ENCODE results near the gene ATP5F1B. TPM values are rescaled to one million over a fixed set of nuclear protein-coding genes. Genes with fewer than 3 reads are reported as not detected.

ATP5F1B gene
- total and polyA plus RNA-seq, 9 of the 15 experiments (the other 6 are each of a cell fraction or from before 2014, with no cell fraction given) = 908 to 3,125 (median 1,482) TPM

DNA sequence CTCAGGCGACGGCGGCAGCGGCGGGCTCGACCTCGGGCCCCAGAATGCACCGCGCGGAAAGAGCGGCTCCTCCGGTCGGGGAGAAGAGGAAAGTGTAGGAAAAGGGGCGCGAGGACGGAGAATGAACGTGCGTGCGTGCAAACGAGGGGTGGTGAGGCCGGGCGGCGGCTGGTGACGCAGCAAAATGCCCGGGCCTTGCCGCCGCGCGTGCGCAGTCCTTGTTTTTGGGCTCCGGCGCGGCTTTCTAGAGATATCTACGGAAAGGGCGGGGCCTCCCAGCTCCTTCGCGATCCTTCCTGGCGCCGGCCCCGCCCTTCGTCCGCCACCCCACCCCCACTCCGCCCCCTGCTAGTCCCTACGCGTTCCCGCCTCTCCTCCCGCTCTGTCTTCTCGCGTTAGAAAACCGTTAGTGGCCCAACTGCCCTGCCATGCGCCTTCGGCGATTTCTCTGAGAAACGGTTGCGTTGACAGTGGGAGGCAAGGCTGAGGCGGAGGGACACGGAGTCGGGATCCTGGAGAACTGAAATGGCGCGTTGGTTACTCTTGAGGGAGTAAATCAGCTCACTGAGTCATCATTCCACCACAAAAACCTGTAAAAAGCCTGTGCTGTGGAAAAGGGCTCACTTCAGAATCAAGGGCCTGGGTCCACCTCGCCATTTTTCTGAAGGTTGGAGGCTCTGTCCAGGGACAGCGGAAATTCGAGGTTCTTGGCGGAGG, 42.5 kb upstream of the ATP5F1B start, which contains the start of gene PTGES3 (continued):
- no peak for TF ChIP-seq ZNF212 (CRISPR knock-in tag; IDR thresholded peaks at IDR 0.05)
- TF ChIP-seq ZNF780A (CRISPR knock-in tag; IDR thresholded peaks at IDR 0.05) = 0 out of 2 replicates have a peak, but pooled peaks have one; percentile 47
- TF ChIP-seq SREBF2 (CRISPR knock-in tag; IDR thresholded peaks at IDR 0.05) = no peak
- peak; percentile 68; the same call in 1 of the 2 replicates for TF ChIP-seq BRD4 (IDR thresholded peaks at IDR 0.05)
- no peak for TF ChIP-seq FOXK1 (CRISPR knock-in tag; IDR thresholded peaks at IDR 0.05; ENCODE audit: borderline replicate concordance)
- TF ChIP-seq RHOXF2B (CRISPR knock-in tag; conservative IDR thresholded peaks at IDR 0.05) = 0 out of 2 replicates have a peak, but pooled peaks have one; percentile 32
- peak; percentile 66 for TF ChIP-seq GABPB1 (CRISPR knock-in tag; IDR thresholded peaks at IDR 0.05)
- TF ChIP-seq, protein P1, sequence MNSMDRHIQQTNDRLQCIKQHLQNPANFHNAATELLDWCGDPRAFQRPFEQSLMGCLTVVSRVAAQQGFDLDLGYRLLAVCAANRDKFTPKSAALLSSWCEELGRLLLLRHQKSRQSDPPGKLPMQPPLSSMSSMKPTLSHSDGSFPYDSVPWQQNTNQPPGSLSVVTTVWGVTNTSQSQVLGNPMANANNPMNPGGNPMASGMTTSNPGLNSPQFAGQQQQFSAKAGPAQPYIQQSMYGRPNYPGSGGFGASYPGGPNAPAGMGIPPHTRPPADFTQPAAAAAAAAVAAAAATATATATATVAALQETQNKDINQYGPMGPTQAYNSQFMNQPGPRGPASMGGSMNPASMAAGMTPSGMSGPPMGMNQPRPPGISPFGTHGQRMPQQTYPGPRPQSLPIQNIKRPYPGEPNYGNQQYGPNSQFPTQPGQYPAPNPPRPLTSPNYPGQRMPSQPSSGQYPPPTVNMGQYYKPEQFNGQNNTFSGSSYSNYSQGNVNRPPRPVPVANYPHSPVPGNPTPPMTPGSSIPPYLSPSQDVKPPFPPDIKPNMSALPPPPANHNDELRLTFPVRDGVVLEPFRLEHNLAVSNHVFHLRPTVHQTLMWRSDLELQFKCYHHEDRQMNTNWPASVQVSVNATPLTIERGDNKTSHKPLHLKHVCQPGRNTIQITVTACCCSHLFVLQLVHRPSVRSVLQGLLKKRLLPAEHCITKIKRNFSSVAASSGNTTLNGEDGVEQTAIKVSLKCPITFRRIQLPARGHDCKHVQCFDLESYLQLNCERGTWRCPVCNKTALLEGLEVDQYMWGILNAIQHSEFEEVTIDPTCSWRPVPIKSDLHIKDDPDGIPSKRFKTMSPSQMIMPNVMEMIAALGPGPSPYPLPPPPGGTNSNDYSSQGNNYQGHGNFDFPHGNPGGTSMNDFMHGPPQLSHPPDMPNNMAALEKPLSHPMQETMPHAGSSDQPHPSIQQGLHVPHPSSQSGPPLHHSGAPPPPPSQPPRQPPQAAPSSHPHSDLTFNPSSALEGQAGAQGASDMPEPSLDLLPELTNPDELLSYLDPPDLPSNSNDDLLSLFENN (IDR thresholded peaks at IDR 0.05; ENCODE audit: low read depth in 2 of 2, low read length in 2 of 2) = peak in 1 of 2 experiments; percentile 63; a peak in 1 of 4 replicates
- TF ChIP-seq, protein P2, sequence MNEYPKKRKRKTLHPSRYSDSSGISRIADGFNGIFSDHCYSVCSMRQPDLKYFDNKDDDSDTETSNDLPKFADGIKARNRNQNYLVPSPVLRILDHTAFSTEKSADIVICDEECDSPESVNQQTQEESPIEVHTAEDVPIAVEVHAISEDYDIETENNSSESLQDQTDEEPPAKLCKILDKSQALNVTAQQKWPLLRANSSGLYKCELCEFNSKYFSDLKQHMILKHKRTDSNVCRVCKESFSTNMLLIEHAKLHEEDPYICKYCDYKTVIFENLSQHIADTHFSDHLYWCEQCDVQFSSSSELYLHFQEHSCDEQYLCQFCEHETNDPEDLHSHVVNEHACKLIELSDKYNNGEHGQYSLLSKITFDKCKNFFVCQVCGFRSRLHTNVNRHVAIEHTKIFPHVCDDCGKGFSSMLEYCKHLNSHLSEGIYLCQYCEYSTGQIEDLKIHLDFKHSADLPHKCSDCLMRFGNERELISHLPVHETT (CRISPR knock-in tag; conservative IDR thresholded peaks at IDR 0.05 in 1 of 2, IDR thresholded peaks at IDR 0.05 in 1 of 2) = peak in 1 of 2 experiments; percentile 97; a peak in 2 of 4 replicates
- TF ChIP-seq HNRNPK (IDR thresholded peaks at IDR 0.05; ENCODE audit: low read depth, low read length, poor library complexity, severe bottlenecking) = no peak
- no peak for TF ChIP-seq ZNF197 (CRISPR knock-in tag; IDR thresholded peaks at IDR 0.05; ENCODE audit: low read depth)
- TF ChIP-seq CBX2 (IDR thresholded peaks at IDR 0.05; ENCODE audit: insufficient read depth, low read length, poor library complexity, severe bottlenecking) = no peak
- TF ChIP-seq KLF6 (CRISPR knock-in tag; IDR thresholded peaks at IDR 0.05; ENCODE audit: borderline replicate concordance) = no peak
- peak; percentile 71 for TF ChIP-seq DMBX1 (CRISPR knock-in tag; IDR thresholded peaks at IDR 0.05; ENCODE audit: borderline replicate concordance)
- TF ChIP-seq RNF2 (IDR thresholded peaks at IDR 0.05) = no peak; the same call in 1 of the 2 replicates
- no peak for TF ChIP-seq KAT7 (CRISPR knock-in tag; IDR thresholded peaks at IDR 0.05; ENCODE audit: borderline replicate concordance)
- 0 out of 2 replicates have a peak, but pooled peaks have one; percentile 29 for TF ChIP-seq ESRRA (IDR thresholded peaks at IDR 0.05; ENCODE audit: borderline replicate concordance, low read depth)
- TF ChIP-seq SMARCA5 (IDR thresholded peaks at IDR 0.05) = peak; percentile 53; the same call in 1 of the 2 replicates
- TF ChIP-seq ZNF551 (CRISPR knock-in tag; IDR thresholded peaks at IDR 0.05) = no peak
- TF ChIP-seq ZNF165 (CRISPR knock-in tag; IDR thresholded peaks at IDR 0.05; ENCODE audit: borderline replicate concordance) = no peak
- TF ChIP-seq ZNF408 (CRISPR knock-in tag; IDR thresholded peaks at IDR 0.05; ENCODE audit: low read depth) = no peak
- TF ChIP-seq, protein P3, sequence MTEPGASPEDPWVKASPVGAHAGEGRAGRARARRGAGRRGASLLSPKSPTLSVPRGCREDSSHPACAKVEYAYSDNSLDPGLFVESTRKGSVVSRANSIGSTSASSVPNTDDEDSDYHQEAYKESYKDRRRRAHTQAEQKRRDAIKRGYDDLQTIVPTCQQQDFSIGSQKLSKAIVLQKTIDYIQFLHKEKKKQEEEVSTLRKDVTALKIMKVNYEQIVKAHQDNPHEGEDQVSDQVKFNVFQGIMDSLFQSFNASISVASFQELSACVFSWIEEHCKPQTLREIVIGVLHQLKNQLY (CRISPR knock-in tag; conservative IDR thresholded peaks at IDR 0.05) = peak in 1 of 2 experiments; percentile 30; a peak in 1 of 4 replicates
